Gastroesophageal sphincter (tissue), 4 donors: ENCODE data around the gene CD4. TPM values are rescaled to one million over a fixed set of nuclear protein-coding genes. Genes with fewer than 3 reads are reported as not detected.

Experiments
- ATAC-seq: fragments of 150-250 bp; one replicate; pipeline ENCODE4 v1.9.1; 2016; ENCODE audit warnings: mild to moderate bottlenecking, moderate library complexity
- H3K27ac ChIP-seq, 4 donors: fragments of 200-600 bp; sonication (generic) in 3 of 4; 1 replicate in 3 of 4; 2 replicates in 1 of 4; pipeline ENCODE4 v1.5.1; 2016 to 2019
- H3K27me3 ChIP-seq: fragments of 200-600 bp; sonication (generic); one replicate; pipeline ENCODE4 v1.5.1; 2019
- H3K36me3 ChIP-seq, 2 donors: fragments of 200-600 bp; sonication (generic); one replicate each; pipeline ENCODE4 v1.5.1; 2019; ENCODE audit warnings: control low read depth in 1 of 2
- H3K4me1 ChIP-seq, 3 donors: fragments of 200-600 bp; sonication (generic); 1 replicate in 2 of 3; 2 replicates in 1 of 3; pipeline ENCODE4 v1.5.1; 2016 to 2019; ENCODE audit warnings: control low read depth in 2 of 3
- H3K4me3 ChIP-seq, 2 donors: fragments of 200-600 bp; sonication (generic); one replicate each; pipeline ENCODE4 v1.5.1; 2019; ENCODE audit warnings: mild to moderate bottlenecking in 1 of 2, moderate library complexity in 1 of 2
- H3K9me3 ChIP-seq, 3 donors: fragments of 200-600 bp; sonication (generic); one replicate each; pipeline ENCODE4 v1.5.1; 2017 to 2019; ENCODE audit warnings: control low read depth in 2 of 3
- EP300 ChIP-seq: sonication (generic); formaldehyde crosslinking; IDR thresholded peaks from one replicate; pipeline ENCODE4 v1.6.1; 2017; ENCODE audit warnings: antibody characterized with exemption, mild to moderate bottlenecking
- POLR2A ChIP-seq, 2 donors: fragments of 450-650 bp; IDR thresholded peaks; one replicate each; pipeline ENCODE4 v1.6.1; 2017; ENCODE audit warnings: antibody characterized with exemption in 2 of 2, mild to moderate bottlenecking in 2 of 2, moderate library complexity in 1 of 2
- POLR2AphosphoS5 ChIP-seq: sonication (generic); formaldehyde crosslinking; IDR thresholded peaks from one replicate; pipeline ENCODE4 v1.6.1; 2017; ENCODE audit warnings: antibody characterized with exemption
- WGBS, 2 donors: methylation state at CpG; one replicate each; pipeline ENCODE4 v1.1.5; 2018; ENCODE audit warnings: low coverage in 1 of 2; 5-methylcytosine and 5-hydroxymethylcytosine counted together
- total RNA-seq, 4 donors: library from RNA; depleted of rRNA; stranded (reverse); fragments of >200 nt; gene quantifications; one replicate each; pipeline ENCODE4 v1.1.0, GENCODE V29; 2016
- TF ChIP-seq, protein P1 (sequence below), 4 experiments: fragments of 200-600 bp in 2 of 4; fragments of 450-650 bp in 2 of 4; sonication (generic) in 1 of 4; IDR thresholded peaks; one replicate each; pipeline ENCODE4 v1.5.1; 2017 to 2019; ENCODE audit warnings: antibody characterized with exemption in 4 of 4, mild to moderate bottlenecking in 2 of 4, moderate library complexity in 2 of 4

Gene CD4
- total RNA-seq, 4 donors from 2014 or later = 2.6 to 15.2 (median 9.1) TPM

DNA sequence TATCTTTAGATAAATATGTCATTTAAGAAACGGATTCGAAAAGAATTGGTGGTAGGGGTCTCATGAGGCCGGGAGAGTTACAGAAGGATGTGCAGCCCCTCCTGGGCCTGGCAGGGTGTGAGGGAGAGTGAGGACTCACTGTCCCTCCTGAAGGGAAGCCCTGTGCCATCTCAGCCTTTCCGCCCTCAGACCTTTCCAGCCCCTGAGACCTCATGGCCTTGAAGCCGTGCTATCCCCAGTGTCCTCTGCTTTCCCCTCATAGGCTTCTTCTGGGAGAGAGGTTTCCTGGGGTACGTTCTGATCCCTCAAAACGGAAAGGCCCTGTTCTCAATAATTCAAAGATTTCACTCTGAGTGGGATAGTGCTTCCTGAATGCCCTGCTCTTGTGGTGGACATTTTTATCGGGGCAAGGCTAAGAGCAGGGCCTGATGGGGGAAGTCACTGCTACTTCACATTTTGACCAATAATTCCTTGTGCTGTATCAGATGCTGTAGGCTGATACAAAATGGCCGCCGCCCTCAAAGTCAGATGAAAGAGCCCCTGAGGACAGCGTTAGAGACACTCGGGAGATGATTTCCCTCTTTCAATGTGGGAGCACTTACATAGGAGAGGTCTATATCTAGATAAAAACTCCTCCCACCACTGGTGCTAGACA is 1.3 kb downstream of the CD4 start:
- no peak overlapping the region for H3K27ac ChIP-seq

DNA sequence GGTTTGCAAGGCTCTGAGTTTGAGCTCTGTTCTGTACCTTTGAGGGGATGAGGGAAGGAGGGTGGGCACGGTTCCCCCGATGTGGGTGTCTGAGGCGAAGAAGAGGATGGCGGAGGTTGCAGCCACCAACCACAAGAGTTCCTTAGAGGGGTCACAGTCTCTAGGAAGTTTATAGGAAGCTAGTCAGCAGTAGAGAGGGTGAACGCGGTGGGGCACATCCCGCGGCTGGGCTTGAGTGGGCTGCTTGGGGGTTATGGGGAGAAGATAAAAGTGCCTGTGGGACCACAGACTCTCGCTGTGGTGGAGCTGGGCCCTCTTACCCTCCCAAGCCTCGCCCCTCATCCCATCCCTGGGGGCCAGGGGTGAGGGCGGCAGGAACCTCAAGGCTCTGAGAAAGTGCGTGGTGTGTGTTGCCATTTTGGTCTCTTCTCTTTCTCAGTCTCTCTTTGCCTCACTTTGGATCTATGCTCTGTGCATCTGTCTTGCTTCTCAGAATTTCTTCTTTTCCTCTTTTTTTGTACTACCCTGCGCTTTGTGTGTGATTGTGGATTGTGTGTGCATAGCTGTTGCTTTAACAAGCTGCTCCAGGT is 2.7 kb downstream of the CD4 start:
- Histone ChIP-seq H3K36me3 (no peaks in the 10 kb centered on the region), H3K9me3 (no peaks in the 10 kb centered on the region), H3K27me3 (no peaks in the 10 kb centered on the region), H3K4me1 (peaks cover 0 to 12% (median 3%) of the 10 kb centered on the region in 3 donors), H3K4me3 (peak overlapping the region in 1 of 2 donors; percentile 2), H3K27ac (peak overlapping the region in 1 of 4 donors; percentile 28)
- ATAC-seq = no peak
- WGBS, 2 donors = 75 to 86% methylated on average over 3 to 12 of the region's 13 CpGs
- TF ChIP-seq POLR2AphosphoS5 = no peak
- TF ChIP-seq, protein P1, sequence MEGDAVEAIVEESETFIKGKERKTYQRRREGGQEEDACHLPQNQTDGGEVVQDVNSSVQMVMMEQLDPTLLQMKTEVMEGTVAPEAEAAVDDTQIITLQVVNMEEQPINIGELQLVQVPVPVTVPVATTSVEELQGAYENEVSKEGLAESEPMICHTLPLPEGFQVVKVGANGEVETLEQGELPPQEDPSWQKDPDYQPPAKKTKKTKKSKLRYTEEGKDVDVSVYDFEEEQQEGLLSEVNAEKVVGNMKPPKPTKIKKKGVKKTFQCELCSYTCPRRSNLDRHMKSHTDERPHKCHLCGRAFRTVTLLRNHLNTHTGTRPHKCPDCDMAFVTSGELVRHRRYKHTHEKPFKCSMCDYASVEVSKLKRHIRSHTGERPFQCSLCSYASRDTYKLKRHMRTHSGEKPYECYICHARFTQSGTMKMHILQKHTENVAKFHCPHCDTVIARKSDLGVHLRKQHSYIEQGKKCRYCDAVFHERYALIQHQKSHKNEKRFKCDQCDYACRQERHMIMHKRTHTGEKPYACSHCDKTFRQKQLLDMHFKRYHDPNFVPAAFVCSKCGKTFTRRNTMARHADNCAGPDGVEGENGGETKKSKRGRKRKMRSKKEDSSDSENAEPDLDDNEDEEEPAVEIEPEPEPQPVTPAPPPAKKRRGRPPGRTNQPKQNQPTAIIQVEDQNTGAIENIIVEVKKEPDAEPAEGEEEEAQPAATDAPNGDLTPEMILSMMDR (IDR thresholded peaks at IDR 0.05) = no peak
- no peak for TF ChIP-seq POLR2A (IDR thresholded peaks at IDR 0.05)
- no peak for TF ChIP-seq EP300

More for the DNA sequence above, 1.3 kb downstream of the CD4 start:
- Histone ChIP-seq H3K9me3 (no peaks in the 10 kb centered on the region), H3K27me3 (no peaks in the 10 kb centered on the region), H3K36me3 (no peaks in the 10 kb centered on the region), H3K4me1 (peaks cover 0 to 12% (median 3%) of the 10 kb centered on the region in 3 donors), H3K4me3 (peak overlapping the region in 1 of 2 donors; percentile 9)
- 82 to 90% methylated on average over 2 to 11 of the region's 12 CpGs for WGBS, 2 donors
- ATAC-seq = no peak
- TF ChIP-seq POLR2AphosphoS5 (no peak), POLR2A (IDR thresholded peaks at IDR 0.05) (no peak), EP300 (no peak)
- TF ChIP-seq, protein P1 (IDR thresholded peaks at IDR 0.05) = no peak

DNA sequence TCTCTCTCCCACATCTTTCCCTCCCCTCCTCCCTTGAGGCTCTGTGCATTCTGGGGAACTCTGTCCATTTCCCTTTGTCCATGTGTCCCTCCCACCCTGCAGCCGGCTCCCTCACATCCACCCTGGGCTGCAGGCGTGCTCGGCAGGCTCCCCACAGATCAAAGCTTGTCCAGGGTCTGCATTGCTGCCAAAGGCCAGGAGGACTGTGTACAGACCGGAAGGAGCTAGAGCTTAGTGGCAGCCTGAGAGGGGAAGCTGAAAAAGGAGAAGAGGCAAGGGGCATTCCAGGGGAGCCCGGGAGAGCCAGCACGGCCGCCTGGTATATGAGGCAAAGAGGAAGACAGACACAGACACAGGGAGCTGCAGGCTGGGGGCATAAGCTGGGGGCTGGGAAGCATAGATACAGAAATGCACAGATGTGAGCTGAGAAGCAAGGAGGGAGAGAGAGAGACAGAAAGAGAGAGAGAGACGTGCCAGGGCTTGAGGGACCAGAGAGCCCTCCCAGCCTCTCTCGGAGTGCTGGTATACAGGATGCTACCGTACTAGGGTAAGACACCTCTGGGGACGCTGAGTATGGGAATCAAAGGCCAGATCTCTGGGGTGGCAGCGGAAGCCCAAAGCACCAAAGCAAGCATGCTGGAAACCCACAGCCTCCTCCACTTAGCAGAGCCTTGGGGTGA is 3.3 kb downstream of the CD4 start:
- no peaks in the 10 kb centered on the region for H3K27me3 ChIP-seq

DNA sequence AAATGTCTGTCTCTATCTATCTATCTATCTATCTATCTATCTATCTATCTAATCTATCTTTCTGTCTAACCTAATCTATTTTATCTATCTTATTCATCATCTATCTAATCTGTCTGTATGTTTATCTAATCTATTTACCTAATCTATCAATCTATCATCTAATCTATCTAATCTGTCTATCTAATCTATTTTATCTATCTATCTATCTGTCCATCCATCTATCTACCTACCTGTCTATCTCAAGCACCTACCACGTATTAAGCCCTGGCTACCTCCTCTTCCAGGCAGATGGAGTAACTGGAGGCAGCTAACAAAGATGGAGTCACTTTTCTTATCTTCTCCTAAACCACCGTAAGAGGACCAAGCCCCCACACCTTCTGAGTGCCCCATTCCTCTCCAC is 5.8 kb downstream of the CD4 start:
- Histone ChIP-seq H3K9me3 (no peaks in the 10 kb centered on the region), H3K27me3 (no peaks in the 10 kb centered on the region), H3K4me3 (no peak overlapping the region), H3K4me1 (peaks cover 0 to 12% (median 3%) of the 10 kb centered on the region in 3 donors), H3K27ac (no peak overlapping the region), H3K36me3 (no peaks in the 10 kb centered on the region)
- TF ChIP-seq, protein P1 (IDR thresholded peaks at IDR 0.05) = no peak
- no peak for TF ChIP-seq EP300
- no peak for TF ChIP-seq POLR2A (IDR thresholded peaks at IDR 0.05)
- no peak for TF ChIP-seq POLR2AphosphoS5
- no peak for ATAC-seq
- 71 to 100% methylated on average over 1 to 2 of the region's 2 CpGs for WGBS, 2 donors

More for the DNA sequence above, 3.3 kb downstream of the CD4 start:
- ATAC-seq = peak; percentile 46
- peaks cover 0 to 12% (median 3%) of the 10 kb centered on the region in 3 donors for H3K4me1 ChIP-seq
- TF ChIP-seq POLR2A (IDR thresholded peaks at IDR 0.05) (no peak), EP300 (no peak), POLR2AphosphoS5 (no peak)
- TF ChIP-seq, protein P1 (IDR thresholded peaks at IDR 0.05) = no peak
- no peaks in the 10 kb centered on the region for H3K9me3 ChIP-seq
- WGBS, 2 donors = 19% methylated on average over 10 of the region's 12 CpGs; no CpG with 5 or more reads in 1 of the 2 donors
- peak overlapping the region in 1 of 2 donors; percentile 2 for H3K4me3 ChIP-seq
- no peaks in the 10 kb centered on the region for H3K36me3 ChIP-seq
- peak overlapping the region in 1 of 4 donors; percentile 28 for H3K27ac ChIP-seq
